T-helper 17 cell (primary cell): ENCODE data around the gene MCFD2. TPM values are rescaled to one million over a fixed set of nuclear protein-coding genes. Genes with fewer than 3 reads are reported as not detected.

Experiments used
- ATAC-seq: fragments of 150-1000 bp; cut with Tn5 transposase; 2 replicates; pipeline ENCODE4 v1.10.0; 2021; ENCODE audit warnings: mild to moderate bottlenecking, moderate library complexity
- DNase-seq, 3 donors: peaks; one replicate each; pipeline versions ENCODE4 v3.0.0 to v3.0.0-alpha.2; 2020 to 2021
- H3K9me3 ChIP-seq: one replicate; pipeline ENCODE4 v1.7.0; 2013; ENCODE audit warnings: low read length, mild to moderate bottlenecking; ENCODE audit not compliant: control insufficient read depth, poor library complexity, severe bottlenecking
- H3K27ac Mint-ChIP-seq: one replicate; pipeline ENCODE4 v1.8.0; 2022; ENCODE audit warnings: mild to moderate bottlenecking, moderate library complexity, mixed read lengths
- H3K27me3 Mint-ChIP-seq: one replicate; pipeline ENCODE4 v1.8.0; 2022; ENCODE audit warnings: mixed read lengths
- H3K36me3 Mint-ChIP-seq: one replicate; pipeline ENCODE4 v1.8.0; 2022; ENCODE audit warnings: low read depth, mixed read lengths
- H3K4me1 Mint-ChIP-seq: one replicate; pipeline ENCODE4 v1.8.0; 2022; ENCODE audit warnings: mild to moderate bottlenecking, mixed read lengths
- H3K4me3 Mint-ChIP-seq: one replicate; pipeline ENCODE4 v1.8.0; 2022; ENCODE audit warnings: mild to moderate bottlenecking, moderate library complexity, mixed read lengths
- total RNA-seq, 4 donors: library from RNA in 2 of 4; stranded (reverse) in 2 of 4; gene quantifications; one replicate each; pipeline ENCODE4 v1.2.3 and lab custom pipeline; 2022 to 2026

The MCFD2 gene
- total RNA-seq (10 to 100 TPM; 29.0 to 41.9 TPM), total RNA-seq (lab: John Stamatoyannopoulos, UW) (46.3 to 89.8 reads per million in 2 donors)

DNA sequence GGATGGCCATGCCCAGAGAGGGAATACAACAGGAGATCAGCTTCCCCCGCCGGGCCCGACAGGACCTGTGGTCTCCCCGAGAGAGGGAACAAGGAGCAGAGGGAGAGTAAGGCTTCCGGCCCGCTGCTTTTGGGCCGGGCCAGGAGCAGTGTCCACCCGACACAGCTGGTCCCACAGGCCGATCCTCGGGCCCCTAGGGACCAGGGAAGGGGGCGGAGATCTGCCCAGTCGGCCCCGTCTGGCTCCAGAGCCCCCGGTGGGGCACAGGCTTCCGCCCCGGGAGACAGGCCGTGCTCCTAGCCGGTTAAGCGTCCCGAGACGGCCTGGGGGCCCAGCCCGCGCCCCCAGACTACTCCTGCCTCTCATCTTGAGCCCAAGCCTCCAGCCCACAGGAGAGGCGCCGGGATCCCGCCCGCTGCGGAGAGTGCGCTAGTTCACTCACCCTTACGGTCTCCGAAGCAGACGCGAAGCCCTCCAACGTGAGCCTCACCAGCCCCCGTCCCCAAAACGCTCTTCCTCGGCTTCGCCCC lies at the start of gene MCFD2:
MCFD2 (minus strand) TSS at position 526 of the 530 bp plus-strand sequence. CDS start 6,635 bp downstream, outside the sequence.
- Mint-ChIP-seq H3K27ac (peak within 1 kb of the TSS; percentile 92), H3K27me3 (no peaks in the 10 kb centered on the region), H3K36me3 (peaks cover 5% of the 10 kb centered on the region), H3K4me3 (peak within 1 kb of the TSS; percentile 99), H3K4me1 (peaks cover 37% of the 10 kb centered on the region)
- ATAC-seq (no peak), DNase-seq (peak in 1 of 3 donors; percentile 9)
- H3K9me3 ChIP-seq, result no peaks in the 10 kb centered on the region

DNA sequence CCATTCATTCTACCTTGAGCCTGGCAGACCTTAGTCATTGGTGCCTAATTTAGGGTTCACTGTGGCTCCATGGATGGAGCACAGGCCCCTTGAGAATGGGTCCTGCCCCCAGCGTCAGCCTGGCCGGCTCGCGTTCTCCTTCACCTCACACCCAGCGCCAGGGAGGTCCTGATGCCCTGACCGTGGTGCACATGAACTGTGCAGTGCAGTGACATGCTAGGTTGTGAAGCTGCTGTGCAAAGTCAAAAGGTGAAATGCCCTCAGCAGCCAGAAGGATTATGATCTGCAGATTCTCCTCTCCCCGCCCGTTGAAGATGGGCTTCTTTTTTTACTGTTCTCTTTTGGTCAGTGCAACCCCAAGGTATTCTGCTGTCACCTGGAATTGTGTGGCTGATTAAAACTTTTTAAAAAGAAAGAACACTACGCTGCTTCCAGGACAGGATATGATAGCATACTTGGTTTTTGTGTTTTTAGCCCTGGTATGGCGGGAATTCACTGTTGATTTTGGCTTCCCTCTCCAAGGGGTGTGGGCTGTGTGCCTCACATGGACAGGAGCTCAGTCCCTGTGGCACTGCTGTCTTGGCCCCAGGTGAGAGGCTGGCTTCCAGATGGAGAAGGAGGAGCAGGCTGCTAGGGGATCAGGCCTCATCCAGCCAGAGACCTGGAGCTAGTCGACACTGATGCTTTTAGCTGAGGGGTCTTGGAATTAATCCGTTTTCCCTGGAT lies 49.4 kb upstream of the MCFD2 start:
- Mint-ChIP-seq H3K27me3 (no peaks in the 10 kb centered on the region), H3K4me1 (peaks cover 22% of the 10 kb centered on the region), H3K4me3 (peak overlapping the region; percentile 50), H3K27ac (peak overlapping the region; percentile 67), H3K36me3 (peaks cover 4% of the 10 kb centered on the region)
- DNase-seq (no peak), ATAC-seq (no peak)
- H3K9me3 ChIP-seq, result no peaks in the 10 kb centered on the region

DNA sequence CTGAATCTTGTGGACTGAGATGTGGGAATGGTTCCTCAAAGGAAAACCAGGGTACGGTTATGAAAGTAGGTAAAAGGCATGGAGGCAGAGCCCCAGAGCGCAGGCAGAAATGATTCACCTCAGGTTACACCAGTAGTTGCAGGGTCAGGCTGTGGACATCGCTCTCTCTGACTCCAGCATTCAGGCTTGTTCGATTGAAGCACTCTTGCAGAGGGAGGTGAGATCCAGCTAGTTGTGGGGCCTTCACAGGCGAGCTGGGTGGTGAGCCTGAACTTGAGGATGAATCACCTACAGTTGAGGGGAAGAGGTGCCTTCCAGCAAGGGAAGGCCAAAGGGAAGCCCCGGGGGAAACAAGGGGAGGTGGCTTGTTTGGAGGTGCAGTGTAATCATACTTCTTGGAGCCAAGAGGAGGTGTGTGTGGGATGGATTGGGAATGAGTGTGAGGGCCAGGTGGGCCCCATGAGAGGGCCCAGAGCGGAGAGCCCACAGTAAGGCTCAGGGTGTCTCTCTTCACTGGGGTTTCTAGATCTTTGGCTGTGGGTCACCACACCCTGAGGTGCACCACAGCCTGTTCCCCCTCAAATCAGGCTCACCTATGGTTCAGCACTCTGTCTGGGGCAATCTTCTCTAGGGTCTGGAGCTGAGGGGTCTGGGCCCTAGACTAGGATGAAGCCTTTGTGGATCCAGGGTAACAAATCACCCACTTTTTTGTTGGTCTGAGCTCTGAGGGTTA lies 48.5 kb upstream of the MCFD2 start:
- peak overlapping the region; percentile 67 for H3K27ac Mint-ChIP-seq
- no peaks in the 10 kb centered on the region for H3K27me3 Mint-ChIP-seq
- ATAC-seq (no peak), DNase-seq (no peak)
- H3K4me3 Mint-ChIP-seq, result peak overlapping the region; percentile 52
- peaks cover 19% of the 10 kb centered on the region for H3K4me1 Mint-ChIP-seq
- H3K9me3 ChIP-seq, result no peaks in the 10 kb centered on the region
- H3K36me3 Mint-ChIP-seq, result peaks cover 4% of the 10 kb centered on the region

DNA sequence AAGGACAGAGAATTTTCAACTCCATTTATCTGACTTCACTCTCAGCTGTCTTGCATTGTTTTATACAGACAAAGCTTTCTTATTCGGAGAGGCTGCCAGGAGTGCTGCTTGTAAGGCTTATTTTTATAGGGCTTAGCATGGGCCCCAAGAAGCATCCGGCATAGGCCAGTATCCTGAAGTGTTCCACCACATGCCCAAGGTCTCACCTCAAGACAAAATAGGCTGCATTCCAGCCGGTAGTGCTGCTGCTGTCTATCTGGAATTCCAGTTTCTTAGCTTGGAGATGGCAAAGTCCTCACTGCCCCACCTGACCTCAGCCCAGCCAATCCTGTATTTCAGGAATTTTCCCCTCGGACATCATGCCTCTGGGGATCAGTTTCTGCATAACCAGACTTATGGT lies 47.6 kb upstream of the MCFD2 start:
- Mint-ChIP-seq H3K4me3 (no peak overlapping the region), H3K27ac (no peak overlapping the region), H3K4me1 (peaks cover 21% of the 10 kb centered on the region), H3K27me3 (no peaks in the 10 kb centered on the region), H3K36me3 (peaks cover 4% of the 10 kb centered on the region)
- no peaks in the 10 kb centered on the region for H3K9me3 ChIP-seq
- ATAC-seq (no peak), DNase-seq (no peak)

DNA sequence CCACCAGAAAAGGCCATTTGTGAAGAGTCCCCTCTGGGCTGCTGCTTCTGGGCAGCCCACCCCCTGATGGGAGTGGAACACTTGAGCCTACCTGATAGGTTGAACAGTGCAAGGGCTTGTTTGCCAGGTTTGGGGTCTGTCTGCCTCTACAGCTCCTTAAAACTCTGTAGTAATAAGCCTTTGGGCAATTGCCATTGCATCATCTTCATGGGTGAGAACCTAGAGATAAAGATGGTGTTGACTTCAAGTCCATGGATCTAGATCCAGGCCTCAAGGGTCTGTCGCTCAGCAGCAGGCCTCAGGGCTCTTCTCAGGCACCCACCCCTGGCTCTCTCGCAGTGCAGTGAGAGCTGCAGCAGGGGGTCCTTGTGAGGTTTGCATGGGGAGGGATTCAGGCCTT lies 47.1 kb upstream of the MCFD2 start:
- H3K27ac Mint-ChIP-seq, result peak overlapping the region; percentile 64
- no peaks in the 10 kb centered on the region for H3K9me3 ChIP-seq
- no peak for DNase-seq
- H3K36me3 Mint-ChIP-seq, result peaks cover 4% of the 10 kb centered on the region
- H3K4me1 Mint-ChIP-seq, result peaks cover 21% of the 10 kb centered on the region
- H3K27me3 Mint-ChIP-seq, result no peaks in the 10 kb centered on the region
- H3K4me3 Mint-ChIP-seq, result no peak overlapping the region
- ATAC-seq, result no peak

DNA sequence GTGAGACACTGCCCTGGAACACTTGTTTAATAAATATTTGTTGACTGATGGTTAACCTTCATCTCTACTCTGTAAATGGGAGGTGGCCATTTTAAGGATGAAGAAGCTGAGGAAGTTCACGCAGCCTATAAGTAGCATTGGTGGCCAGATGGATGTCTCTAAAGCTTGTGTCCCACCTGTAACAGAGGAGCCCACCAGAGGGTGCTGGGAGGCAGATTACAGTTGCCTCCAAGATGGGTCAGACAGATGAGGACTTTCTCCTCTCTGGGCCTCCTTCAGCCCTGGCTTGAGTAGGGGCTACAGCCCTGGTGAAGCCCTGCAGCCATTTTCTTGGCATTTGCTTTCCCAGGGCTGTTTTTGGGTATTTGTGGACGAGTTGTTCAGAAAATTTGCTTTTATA lies 45.0 kb upstream of the MCFD2 start:
- Mint-ChIP-seq H3K36me3 (peaks cover 6% of the 10 kb centered on the region), H3K4me3 (no peak overlapping the region), H3K27ac (peak overlapping the region; percentile 27), H3K4me1 (peaks cover 24% of the 10 kb centered on the region), H3K27me3 (no peaks in the 10 kb centered on the region)
- no peak for DNase-seq
- peak; percentile 22 for ATAC-seq
- no peaks in the 10 kb centered on the region for H3K9me3 ChIP-seq

DNA sequence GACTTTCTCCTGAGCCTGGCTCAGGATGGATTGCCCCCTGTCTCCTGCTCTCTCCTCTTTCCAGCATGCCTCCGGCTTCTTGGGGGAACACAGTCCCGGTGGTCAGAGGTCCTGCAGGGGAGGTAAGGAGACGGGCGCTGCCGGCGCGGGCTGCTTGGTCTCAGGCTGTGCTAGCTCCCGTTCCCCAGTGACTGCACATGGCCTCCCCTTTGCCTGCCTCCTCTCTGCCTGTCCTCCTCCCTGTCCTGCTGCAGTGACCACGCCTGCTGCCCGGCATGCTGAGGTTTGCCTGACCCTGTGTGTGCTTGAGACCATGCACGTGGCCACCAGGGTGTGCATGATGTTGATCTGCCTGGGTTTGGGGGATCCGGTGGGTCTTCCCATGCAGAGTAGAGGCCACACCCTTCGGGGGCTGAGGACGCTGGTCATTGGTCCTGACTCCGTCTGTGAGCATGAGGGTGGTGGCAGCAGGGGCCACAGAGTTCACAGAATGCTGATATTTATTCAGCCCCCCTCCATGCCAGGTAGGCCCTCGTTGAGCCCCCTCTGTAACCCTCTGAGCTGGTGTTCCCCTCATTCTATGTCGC lies 42.9 kb upstream of the MCFD2 start:
- Mint-ChIP-seq H3K4me1 (peaks cover 27% of the 10 kb centered on the region), H3K27me3 (no peaks in the 10 kb centered on the region), H3K36me3 (peaks cover 9% of the 10 kb centered on the region), H3K4me3 (no peak overlapping the region), H3K27ac (peak overlapping the region; percentile 19)
- no peaks in the 10 kb centered on the region for H3K9me3 ChIP-seq
- no peak for DNase-seq
- no peak for ATAC-seq

DNA sequence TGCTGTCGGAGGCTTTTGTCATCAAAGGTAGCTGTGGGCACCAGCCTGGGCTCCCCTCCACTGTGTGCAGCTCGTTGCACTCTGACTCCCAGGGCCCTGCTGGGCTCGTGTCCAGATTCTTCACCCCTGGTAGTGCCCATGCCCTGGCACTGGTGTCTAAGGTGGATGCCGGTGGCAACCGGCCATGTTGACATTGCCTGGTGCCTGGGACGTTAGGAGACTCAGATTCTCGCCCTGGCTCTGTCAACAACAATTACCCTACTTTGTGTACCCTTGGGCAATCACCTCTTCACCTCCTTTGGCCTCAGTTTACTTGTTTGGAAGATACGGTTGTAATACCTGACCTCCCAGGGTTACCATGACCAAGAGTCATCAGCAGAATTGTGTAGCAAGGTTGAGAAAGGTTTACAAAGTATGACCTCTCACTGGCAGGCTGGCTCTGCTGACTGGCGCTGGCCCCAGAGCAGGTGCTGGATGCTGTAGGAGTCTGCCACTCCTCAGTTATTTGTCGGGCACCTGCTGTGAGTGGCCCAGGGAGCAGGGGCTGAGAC lies 41.5 kb upstream of the MCFD2 start:
- H3K36me3 Mint-ChIP-seq, result peaks cover 7% of the 10 kb centered on the region
- ATAC-seq, result no peak

DNA sequence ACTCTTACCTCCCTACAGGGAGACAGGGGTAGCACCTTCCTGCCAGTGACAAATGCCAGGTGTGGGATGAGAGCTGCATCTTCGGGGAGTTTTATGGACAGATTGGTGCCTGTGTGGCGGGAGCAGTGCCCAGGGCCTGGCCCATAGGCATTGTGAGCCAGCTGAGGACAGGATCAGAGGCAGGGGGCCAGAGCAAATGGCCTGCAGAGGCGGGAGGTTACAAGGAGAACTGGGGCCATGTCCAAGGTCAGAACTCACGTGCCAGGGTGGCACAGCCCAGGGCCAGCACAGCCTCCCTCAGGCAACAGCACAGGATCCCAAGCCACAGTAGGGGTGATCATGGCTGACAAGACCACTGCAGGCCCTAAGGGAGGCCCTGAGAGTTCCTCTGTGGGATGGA lies 40.2 kb upstream of the MCFD2 start:
- Mint-ChIP-seq H3K36me3 (peaks cover 5% of the 10 kb centered on the region), H3K27me3 (no peaks in the 10 kb centered on the region), H3K4me1 (peaks cover 29% of the 10 kb centered on the region), H3K4me3 (no peak overlapping the region), H3K27ac (peak overlapping the region; percentile 84)
- no peak for DNase-seq
- no peaks in the 10 kb centered on the region for H3K9me3 ChIP-seq
- ATAC-seq, result no peak

More for the DNA sequence above, 41.5 kb upstream of the MCFD2 start:
- H3K27me3 Mint-ChIP-seq, result no peaks in the 10 kb centered on the region
- peaks cover 20% of the 10 kb centered on the region for H3K4me1 Mint-ChIP-seq
- no peaks in the 10 kb centered on the region for H3K9me3 ChIP-seq
- no peak overlapping the region for H3K4me3 Mint-ChIP-seq
- peak overlapping the region; percentile 84 for H3K27ac Mint-ChIP-seq
- DNase-seq, result no peak

DNA sequence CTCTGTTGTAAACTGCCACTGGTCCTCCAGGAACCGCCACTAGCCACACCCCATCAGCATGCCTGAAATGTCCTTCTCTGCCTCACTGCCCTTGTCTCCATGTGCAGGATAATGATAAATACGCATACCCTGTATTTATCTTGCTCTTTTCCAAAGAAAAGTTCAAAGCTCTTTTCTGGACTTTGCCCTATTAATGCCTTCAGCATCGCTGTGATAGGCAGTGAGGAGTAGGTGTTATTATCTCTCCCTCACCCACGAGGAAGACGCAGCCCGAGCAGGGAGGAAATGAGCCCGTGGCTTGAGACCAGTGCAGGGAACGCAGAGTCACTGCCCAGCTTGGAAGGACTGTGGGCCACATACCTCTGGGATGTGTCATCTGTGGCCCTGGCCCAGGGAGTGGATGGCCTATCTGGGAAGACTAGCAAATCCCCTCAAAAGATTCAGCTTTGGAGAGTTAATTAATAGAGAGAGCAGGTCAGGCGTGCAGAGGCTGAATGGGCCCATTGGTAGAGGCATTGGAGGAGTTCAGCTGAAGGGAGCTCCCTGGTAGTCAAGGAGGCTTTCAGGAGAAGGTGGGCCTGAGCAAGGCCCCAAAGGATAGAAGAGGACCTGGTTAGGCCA lies 39.5 kb upstream of the MCFD2 start:
- no peak for ATAC-seq
- Mint-ChIP-seq H3K27me3 (no peaks in the 10 kb centered on the region), H3K4me3 (peak overlapping the region; percentile 59), H3K4me1 (peaks cover 31% of the 10 kb centered on the region), H3K27ac (peak overlapping the region; percentile 84), H3K36me3 (peaks cover 5% of the 10 kb centered on the region)
- no peak for DNase-seq
- H3K9me3 ChIP-seq, result no peaks in the 10 kb centered on the region

DNA sequence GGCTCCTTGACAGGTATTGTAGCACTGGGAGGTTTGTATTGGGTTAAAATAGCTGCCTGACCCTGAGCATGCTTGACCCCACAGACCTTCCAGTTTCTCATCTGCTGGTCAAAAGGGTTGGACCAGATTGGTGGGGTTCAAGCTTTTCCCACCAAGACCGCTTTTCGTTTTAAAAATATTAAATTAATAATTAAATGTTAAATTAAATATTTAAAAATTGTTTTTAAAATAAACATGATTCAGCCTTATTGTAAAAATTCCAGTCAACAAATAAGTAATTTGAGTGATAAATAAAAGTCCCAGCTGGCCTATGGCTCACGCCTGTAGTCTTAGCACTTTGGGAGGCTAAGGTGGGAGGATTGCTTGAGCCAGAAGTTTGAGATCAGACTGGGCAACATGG lies 36.6 kb upstream of the MCFD2 start:
- Mint-ChIP-seq H3K27me3 (no peaks in the 10 kb centered on the region), H3K4me3 (no peak overlapping the region), H3K27ac (no peak overlapping the region), H3K4me1 (peaks cover 36% of the 10 kb centered on the region), H3K36me3 (peaks cover 5% of the 10 kb centered on the region)
- no peaks in the 10 kb centered on the region for H3K9me3 ChIP-seq
- no peak for DNase-seq
- no peak for ATAC-seq

DNA sequence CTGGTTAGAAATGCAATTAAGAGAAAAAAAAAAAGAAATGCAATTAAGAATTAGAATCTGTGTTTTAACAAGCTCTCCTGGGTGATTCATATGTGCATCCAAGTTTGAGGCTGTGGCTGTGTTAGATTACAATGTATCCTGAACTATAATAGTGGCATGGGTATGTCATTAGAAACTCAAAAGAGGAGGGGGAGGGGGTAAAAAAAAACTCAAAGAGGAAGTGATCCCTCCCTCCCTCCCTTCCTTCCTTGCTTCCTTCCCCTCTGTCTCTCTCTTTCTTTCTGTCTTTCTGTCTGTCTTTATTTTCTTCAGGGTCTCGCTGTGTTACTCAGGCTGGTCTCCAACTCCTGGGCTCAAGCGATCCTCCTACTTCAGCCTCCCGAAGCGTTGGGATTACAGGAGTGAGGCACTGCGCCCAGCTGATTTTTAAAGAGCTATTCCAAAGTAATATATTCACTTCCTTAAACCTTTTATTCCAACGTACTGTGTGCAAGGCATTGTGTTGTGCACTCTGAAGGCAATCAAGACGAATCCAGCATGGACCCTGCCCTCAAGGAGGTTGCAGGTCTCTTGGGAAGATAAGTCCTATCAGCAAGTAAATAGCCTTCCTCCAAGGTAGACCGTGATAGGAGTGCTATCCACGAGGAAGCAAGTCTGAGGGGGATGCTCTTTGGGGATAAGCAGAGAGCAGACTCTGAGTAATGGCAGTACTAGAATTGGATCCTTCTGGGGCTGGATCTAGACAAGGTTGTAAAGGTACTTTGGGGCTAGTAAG lies 35.9 kb upstream of the MCFD2 start:
- DNase-seq, result no peak
- H3K4me3 Mint-ChIP-seq, result peak overlapping the region; percentile 65
- peaks cover 38% of the 10 kb centered on the region for H3K4me1 Mint-ChIP-seq
- no peaks in the 10 kb centered on the region for H3K27me3 Mint-ChIP-seq
- H3K36me3 Mint-ChIP-seq, result peaks cover 6% of the 10 kb centered on the region
- ATAC-seq, result no peak
- no peaks in the 10 kb centered on the region for H3K9me3 ChIP-seq
- H3K27ac Mint-ChIP-seq, result no peak overlapping the region
